HUES64 (cell line): ENCODE results near the gene PRPH2. TPM values are rescaled to one million over a fixed set of nuclear protein-coding genes. Genes with fewer than 3 reads are reported as not detected.
A peak's percentile ranks its signal among the peaks of the same experiment; 100 is the strongest.

Experiments used
- H3K27ac ChIP-seq: 2 replicates; pipeline ENCODE4 v1.7.0; 2013; ENCODE audit warnings: low read depth, low read length, inconsistent platforms
- H3K27me3 ChIP-seq: 2 replicates; pipeline ENCODE4 v1.6.1; 2013; ENCODE audit warnings: mild to moderate bottlenecking, low read length; ENCODE audit not compliant: insufficient read depth
- H3K36me3 ChIP-seq: 2 replicates; pipeline ENCODE4 v1.6.1; 2013; ENCODE audit warnings: mild to moderate bottlenecking, low read length; ENCODE audit not compliant: insufficient read depth
- H3K4me1 ChIP-seq: 2 replicates; pipeline ENCODE4 v1.6.1; 2013; ENCODE audit warnings: mild to moderate bottlenecking, low read length, moderate library complexity; ENCODE audit not compliant: insufficient read depth
- H3K4me3 ChIP-seq: 2 replicates; pipeline ENCODE4 v1.5.1; 2013; ENCODE audit warnings: mild to moderate bottlenecking, low read length, moderate library complexity
- H3K9ac ChIP-seq: 2 replicates; pipeline ENCODE4 v1.6.1; 2013; ENCODE audit warnings: mild to moderate bottlenecking, low read depth, low read length
- H3K9me3 ChIP-seq: 2 replicates; pipeline ENCODE4 v1.6.1; 2013; ENCODE audit warnings: low read depth, low read length; ENCODE audit not compliant: insufficient read depth
- WGBS: fragments of 150-250, 120-280 bp; methylation state at CpG from one replicate; pipeline ENCODE4 v1.1.7; 2013; ENCODE audit warnings: missing lambda C conversion rate; 5-methylcytosine and 5-hydroxymethylcytosine counted together
- polyA plus RNA-seq, 2 experiments: library from polyadenylated mRNA; stranded (reverse); fragments of 50-300 nt; gene quantifications; one replicate each; pipeline ENCODE4 v1.2.3, GENCODE V29; 2013

PRPH2 gene, protein sequence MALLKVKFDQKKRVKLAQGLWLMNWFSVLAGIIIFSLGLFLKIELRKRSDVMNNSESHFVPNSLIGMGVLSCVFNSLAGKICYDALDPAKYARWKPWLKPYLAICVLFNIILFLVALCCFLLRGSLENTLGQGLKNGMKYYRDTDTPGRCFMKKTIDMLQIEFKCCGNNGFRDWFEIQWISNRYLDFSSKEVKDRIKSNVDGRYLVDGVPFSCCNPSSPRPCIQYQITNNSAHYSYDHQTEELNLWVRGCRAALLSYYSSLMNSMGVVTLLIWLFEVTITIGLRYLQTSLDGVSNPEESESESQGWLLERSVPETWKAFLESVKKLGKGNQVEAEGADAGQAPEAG
- 0.30 TPM for polyA plus RNA-seq (2013, experiment 1 of 2)
- 0.25 TPM for polyA plus RNA-seq (2013, experiment 2 of 2)

DNA sequence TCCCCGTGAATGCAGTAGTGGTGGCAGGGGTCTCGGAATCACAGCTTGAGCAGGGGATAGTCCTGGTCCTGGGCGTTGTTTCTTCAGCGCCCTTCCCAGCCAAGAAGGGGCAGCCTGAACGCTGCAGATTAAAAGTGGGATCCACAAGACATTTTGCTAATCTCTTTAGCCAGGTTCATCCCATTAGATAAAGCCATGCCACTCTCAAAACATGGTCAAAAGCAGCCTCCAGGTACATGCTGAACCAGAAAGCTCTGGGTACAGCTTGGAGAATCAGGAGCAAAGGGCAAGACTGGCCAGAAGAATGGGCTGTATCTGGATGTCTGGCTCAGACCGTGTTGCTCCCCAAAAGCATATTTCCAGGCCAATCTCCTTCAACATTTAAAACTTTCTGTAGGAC lies at the start of gene PRPH2:
Gene PRPH2, minus strand, starts transcription at position 101 of the 400 bp plus-strand sequence. CDS start 263 bp downstream, outside the sequence.
- WGBS, result 91% methylated on average over 6 of the region's 6 CpGs
- no peak within 1 kb of the TSS for H3K9ac ChIP-seq
- no peak within 1 kb of the TSS for H3K4me3 ChIP-seq

DNA sequence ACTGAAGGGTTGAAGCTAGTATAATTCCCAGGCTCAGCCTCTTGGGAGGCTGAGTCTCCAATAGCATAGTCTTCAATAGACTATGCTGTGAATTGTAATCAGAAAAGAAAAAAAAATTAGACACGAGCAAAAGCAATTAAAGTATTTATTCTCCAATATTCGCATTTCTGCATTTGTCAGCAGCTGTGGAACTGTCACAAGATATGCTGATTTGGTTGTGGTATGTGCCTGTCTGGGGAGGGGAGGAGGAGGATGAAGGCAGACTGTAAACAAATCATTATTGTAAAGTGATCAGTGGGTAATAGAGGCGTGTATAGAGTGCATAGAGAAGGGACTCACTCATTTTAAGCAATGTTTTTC lies 49.3 kb upstream of the PRPH2 start:
- Histone ChIP-seq H3K36me3 (no peaks in the 10 kb centered on the region), H3K4me1 (peaks cover 15% of the 10 kb centered on the region), H3K9ac (no peak overlapping the region), H3K9me3 (no peaks in the 10 kb centered on the region), H3K4me3 (peak overlapping the region; percentile 32), H3K27me3 (no peaks in the 10 kb centered on the region), H3K27ac (peak overlapping the region; percentile 63; the same call in 1 of the 2 replicates)
- WGBS, result 51% methylated on average over 3 of the region's 3 CpGs

More for the DNA sequence above, at the start of gene PRPH2:
- Histone ChIP-seq H3K9me3 (no peaks in the 10 kb centered on the region), H3K27me3 (no peaks in the 10 kb centered on the region), H3K4me1 (peaks cover 6% of the 10 kb centered on the region; the same call in 1 of the 2 replicates), H3K36me3 (no peaks in the 10 kb centered on the region), H3K27ac (no peak within 1 kb of the TSS)

DNA sequence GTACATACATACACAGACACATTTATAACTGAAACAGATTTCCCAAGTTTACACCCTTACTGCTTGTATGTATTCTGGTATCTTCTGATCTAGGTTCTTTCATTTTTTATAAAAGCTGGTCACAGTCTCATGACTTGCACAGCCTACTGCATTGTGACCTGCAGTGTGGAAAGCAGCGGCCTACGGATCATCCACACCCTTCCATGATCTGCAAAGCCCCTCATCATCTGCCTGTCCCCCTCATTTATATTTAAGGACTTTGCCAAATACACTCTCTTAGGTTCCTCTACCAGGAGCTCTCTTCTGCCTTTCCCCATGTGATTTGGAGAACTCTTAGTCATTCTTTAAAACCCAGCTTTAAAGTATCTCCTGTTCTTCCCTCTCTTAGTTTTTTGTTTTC lies 47.4 kb upstream of the PRPH2 start:
- Histone ChIP-seq H3K4me1 (peaks cover 19% of the 10 kb centered on the region), H3K36me3 (no peaks in the 10 kb centered on the region), H3K9me3 (no peaks in the 10 kb centered on the region), H3K9ac (no peak overlapping the region), H3K27me3 (no peaks in the 10 kb centered on the region), H3K4me3 (no peak overlapping the region), H3K27ac (no peak overlapping the region)
- WGBS, result 91% methylated on average over 2 of the region's 2 CpGs

DNA sequence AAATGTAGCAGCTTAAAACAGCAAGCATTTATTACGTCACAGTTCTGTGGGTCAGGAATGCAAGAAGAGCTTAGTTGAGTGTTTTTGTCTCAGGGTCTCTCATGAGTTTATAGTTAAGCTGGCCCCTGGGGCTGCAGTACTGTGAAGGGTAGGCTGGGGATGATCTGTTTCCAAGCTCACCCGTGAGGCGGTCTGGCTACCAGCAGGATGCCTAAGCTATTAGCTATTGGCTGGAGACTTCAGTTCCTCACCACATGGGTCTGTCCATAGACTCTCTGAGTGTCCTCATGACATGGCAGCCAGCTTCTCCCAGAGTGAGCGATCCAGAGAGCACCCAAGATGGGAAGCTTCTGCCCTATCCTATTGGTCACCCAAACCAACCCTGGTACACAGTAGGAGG lies 46.7 kb upstream of the PRPH2 start:
- H3K36me3 ChIP-seq, result no peaks in the 10 kb centered on the region
- WGBS, result 90% methylated on average over 4 of the region's 4 CpGs
- H3K9ac ChIP-seq, result no peak overlapping the region
- no peak overlapping the region for H3K4me3 ChIP-seq
- H3K9me3 ChIP-seq, result no peaks in the 10 kb centered on the region
- no peaks in the 10 kb centered on the region for H3K27me3 ChIP-seq
- H3K27ac ChIP-seq, result no peak overlapping the region
- H3K4me1 ChIP-seq, result peaks cover 19% of the 10 kb centered on the region

DNA sequence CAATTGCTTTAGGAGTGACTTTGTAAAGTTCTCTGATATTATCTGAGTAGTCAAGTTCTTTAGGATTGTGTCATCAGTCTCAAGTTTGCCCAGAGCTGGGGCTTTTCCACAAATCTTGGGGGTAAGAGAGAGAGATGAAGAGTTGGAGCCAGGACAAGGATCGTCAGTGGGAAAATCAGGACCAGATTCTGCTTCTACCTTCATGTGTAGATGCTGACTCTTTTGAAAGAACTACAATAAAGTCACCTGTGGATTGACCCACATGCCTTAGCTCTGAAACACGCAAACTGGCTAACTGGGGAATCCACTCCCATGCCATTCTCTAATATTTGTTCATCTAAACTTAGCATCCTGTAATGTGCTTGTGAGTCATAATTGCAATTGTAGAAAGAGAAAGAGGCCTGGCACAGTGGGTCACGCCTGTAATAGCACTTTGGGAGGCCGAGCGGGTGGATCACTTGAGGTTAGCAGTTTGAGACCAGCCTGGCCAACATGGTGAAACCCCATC lies 43.8 kb upstream of the PRPH2 start:
- Histone ChIP-seq H3K36me3 (no peaks in the 10 kb centered on the region), H3K9me3 (no peaks in the 10 kb centered on the region), H3K4me3 (no peak overlapping the region), H3K9ac (no peak overlapping the region), H3K27ac (no peak overlapping the region), H3K27me3 (no peaks in the 10 kb centered on the region), H3K4me1 (peaks cover 13% of the 10 kb centered on the region)
- 96% methylated on average over 5 of the region's 5 CpGs for WGBS

DNA sequence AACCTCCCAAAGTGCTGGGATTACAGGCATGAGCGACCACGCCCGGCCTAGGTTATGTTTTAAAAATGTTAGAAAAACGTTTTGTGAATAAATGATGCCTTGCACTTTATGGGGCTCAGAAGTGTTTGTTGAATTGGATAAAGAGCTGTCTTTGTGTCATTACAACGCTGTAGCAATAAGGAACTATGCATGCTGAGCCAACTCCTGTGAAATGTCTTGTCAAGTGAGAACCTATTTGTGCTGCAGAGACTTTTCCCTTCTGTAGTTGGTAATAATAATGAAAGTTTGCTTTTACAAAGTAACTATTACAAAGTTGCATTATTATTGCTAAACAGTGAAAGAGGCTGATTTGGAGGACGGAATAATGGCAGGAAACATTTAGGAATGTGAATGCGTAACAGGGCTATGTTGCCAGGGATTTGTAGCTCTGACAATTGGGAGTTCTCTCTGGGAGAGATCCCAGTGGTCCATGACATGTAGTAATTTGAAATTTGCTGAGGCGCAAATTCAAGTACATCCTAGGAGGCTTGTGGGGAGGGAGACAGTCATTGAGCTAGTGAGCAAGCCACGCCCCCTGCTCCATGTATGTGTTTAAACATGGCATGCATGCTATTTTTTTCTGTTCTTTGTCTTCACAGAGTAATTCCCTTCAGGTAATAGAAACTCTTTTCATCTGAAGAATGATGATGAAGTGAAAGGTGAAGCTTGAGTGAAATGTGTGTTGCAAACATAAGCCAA lies 42.7 kb upstream of the PRPH2 start:
- Histone ChIP-seq H3K9me3 (no peaks in the 10 kb centered on the region), H3K4me3 (no peak overlapping the region), H3K27me3 (no peaks in the 10 kb centered on the region), H3K27ac (no peak overlapping the region), H3K4me1 (peaks cover 10% of the 10 kb centered on the region), H3K9ac (no peak overlapping the region), H3K36me3 (no peaks in the 10 kb centered on the region)
- WGBS, result 88% methylated on average over 9 of the region's 9 CpGs

DNA sequence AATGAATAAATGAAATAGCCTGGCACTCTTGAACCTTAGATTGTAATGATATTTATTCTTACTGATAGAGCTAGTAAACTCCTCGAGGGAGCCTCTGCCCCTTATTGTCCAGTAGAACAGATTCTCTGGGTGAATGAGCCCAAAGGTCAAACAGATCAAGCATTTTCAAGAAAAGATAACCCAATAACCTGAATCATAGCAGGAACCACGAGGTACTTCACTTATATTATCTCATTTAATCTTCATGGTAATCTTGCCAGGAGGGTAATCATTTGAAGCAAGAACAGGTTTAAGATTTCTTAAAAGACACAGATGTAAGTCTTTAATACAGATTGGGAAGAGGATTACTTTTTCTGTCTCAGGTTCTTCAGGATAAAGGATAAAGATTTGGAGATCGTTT lies 40.6 kb upstream of the PRPH2 start:
- no peak overlapping the region for H3K4me3 ChIP-seq
- peaks cover 4% of the 10 kb centered on the region; the same call in 1 of the 2 replicates for H3K36me3 ChIP-seq
- peaks cover 13% of the 10 kb centered on the region for H3K4me1 ChIP-seq
- no peak overlapping the region for H3K9ac ChIP-seq
- no peak overlapping the region for H3K27ac ChIP-seq
- no peaks in the 10 kb centered on the region for H3K9me3 ChIP-seq
- no peaks in the 10 kb centered on the region for H3K27me3 ChIP-seq
- 95% methylated on average over 2 of the region's 3 CpGs for WGBS

DNA sequence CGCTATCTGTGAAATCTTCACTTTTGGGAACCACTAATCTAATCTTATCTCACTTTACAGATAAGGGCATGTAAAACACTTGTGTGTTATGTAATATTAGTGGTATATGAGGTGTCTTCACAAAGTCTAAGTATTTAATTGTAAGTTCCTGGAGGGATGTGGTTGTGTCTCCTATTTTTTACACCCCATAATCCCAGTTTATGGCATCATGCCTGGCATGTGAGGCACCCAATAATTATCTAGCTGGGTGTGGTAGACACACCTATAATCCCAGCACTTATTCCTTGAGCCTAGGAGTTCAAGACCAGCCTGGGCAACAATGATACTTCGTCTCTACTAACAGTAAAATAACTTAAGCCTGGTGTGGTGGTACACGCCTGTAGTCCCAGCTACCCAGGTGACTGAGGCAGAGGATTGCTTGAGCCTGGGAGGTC lies 40.0 kb upstream of the PRPH2 start:
- no peak overlapping the region for H3K27ac ChIP-seq

DNA sequence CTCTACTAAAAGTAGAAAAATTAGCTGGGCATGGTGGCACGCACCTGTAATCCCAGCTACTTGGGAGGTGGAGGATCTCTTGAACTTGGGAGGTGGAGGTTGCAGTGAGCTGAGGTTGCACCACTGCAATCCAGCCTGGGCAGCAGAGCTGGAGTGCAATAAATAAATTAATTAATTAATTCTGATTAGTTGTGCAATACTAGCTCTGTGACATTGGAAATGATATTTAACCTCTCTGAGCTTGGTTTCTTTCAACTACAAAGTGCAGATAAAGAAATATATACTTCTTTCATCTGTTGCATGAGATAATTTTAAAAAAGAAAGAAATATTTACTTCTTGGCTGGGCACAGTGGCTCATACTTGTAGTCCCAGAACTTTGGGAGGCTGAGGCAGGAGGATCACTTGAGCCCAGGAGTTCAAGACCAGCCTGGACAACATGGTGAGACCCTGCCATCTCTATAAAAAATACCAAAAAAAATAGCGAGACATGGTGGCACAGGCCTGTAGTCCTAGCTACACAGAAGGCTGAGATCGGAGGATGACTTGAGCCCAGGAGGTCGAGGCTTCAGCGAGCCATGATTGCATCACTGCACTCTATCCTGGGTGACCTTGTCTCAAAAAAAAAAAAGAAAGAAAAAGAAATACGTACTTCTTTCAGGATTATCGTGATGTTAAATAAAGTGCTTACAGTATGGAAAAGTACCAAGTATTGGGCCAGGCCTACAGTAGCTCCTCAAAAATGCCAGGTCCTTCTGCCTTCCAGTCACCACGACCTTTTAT lies 39.1 kb upstream of the PRPH2 start:
- peaks cover 4% of the 10 kb centered on the region; the same call in 1 of the 2 replicates for H3K36me3 ChIP-seq
- 92% methylated on average over 8 of the region's 8 CpGs for WGBS
- peaks cover 24% of the 10 kb centered on the region for H3K4me1 ChIP-seq
- no peak overlapping the region for H3K4me3 ChIP-seq
- no peaks in the 10 kb centered on the region for H3K27me3 ChIP-seq
- no peak overlapping the region for H3K27ac ChIP-seq
- H3K9ac ChIP-seq, result peak overlapping the region; percentile 45; the same call in 1 of the 2 replicates
- H3K9me3 ChIP-seq, result no peaks in the 10 kb centered on the region

More for the DNA sequence above, 40.0 kb upstream of the PRPH2 start:
- H3K9me3 ChIP-seq, result no peaks in the 10 kb centered on the region
- H3K9ac ChIP-seq, result no peak overlapping the region
- peaks cover 18% of the 10 kb centered on the region for H3K4me1 ChIP-seq
- no peak overlapping the region for H3K4me3 ChIP-seq
- no peaks in the 10 kb centered on the region for H3K27me3 ChIP-seq
- 98% methylated on average over 2 of the region's 3 CpGs for WGBS
- H3K36me3 ChIP-seq, result peaks cover 4% of the 10 kb centered on the region; the same call in 1 of the 2 replicates

DNA sequence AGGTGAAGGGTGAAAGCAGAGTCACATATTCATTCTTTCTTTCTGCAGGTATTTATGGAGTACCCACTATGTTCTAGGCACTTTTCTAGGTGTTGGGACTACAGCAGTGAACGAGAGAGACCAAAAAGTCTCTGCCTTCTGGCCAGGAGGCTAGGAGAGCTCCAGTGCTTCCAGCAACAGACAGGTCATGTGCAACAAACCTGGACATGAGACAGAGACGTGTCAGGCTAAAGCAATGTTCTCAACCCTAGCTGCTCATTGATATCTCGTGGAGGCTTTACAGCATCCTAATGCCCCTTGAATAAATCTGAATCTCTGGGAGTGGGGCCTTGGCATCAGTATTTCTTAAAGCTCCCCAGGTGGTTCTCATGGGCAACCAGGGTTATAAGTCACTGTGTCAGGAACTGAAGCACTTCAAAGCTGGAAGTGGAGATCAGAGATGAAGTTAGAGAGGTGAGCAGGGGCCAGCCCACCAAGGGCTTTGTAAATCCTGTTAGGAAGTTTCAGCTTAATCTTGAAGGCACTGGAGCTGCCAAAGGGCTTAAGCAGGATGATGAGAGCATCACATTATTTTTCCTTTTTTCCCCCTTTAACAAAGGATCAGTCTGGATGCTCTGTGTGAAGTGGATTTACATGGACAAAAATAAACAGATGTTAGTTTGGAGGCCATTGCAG lies 36.5 kb upstream of the PRPH2 start:
- WGBS, result 94% methylated on average over 3 of the region's 3 CpGs
- H3K9ac ChIP-seq, result no peak overlapping the region
- no peaks in the 10 kb centered on the region for H3K27me3 ChIP-seq
- peaks cover 4% of the 10 kb centered on the region; the same call in 1 of the 2 replicates for H3K36me3 ChIP-seq
- H3K27ac ChIP-seq, result no peak overlapping the region
- H3K9me3 ChIP-seq, result no peaks in the 10 kb centered on the region
- H3K4me1 ChIP-seq, result peaks cover 31% of the 10 kb centered on the region
- H3K4me3 ChIP-seq, result no peak overlapping the region
